ENCODE data around the gene SDF2L1.
"Not testable (repeated sequence)": the region's sequence is repeated elsewhere in the genome, so short reads cannot be mapped to it uniquely, and the experiment has no call there.

Gene SDF2L1

GRCh38 chr22:21626735-21627469 lies 15.2 kb upstream of the SDF2L1 start:
- Mint-ChIP-seq H3K36me3 (peaks cover 34% of the 10 kb centered on the region), H3K27ac (peak overlapping the region; percentile 26), H3K4me1 (peaks cover 65% of the 10 kb centered on the region), H3K4me3 (no peak overlapping the region), H3K27me3 (no peaks in the 10 kb centered on the region), H3K9me3 (no peaks in the 10 kb centered on the region)
- ATAC-seq: no peak

- Mint-ChIP-seq H3K4me3 (peak overlapping the region; percentile 93), H3K4me1 (peaks cover 66% of the 10 kb centered on the region), H3K27me3 (no peaks in the 10 kb centered on the region), H3K9me3 (no peaks in the 10 kb centered on the region), H3K27ac (peak overlapping the region; percentile 97), H3K36me3 (peaks cover 23% of the 10 kb centered on the region)
- ATAC-seq: peak; percentile 50
Observed at GRCh38 chr22:21628386-21629254, 13.5 kb upstream of the SDF2L1 start.

GRCh38 chr22:21629255-21630149 lies 12.6 kb upstream of the SDF2L1 start, which contains the start of gene YDJC:
TSS of gene YDJC (minus strand) at chr22:21630022. CDS start at chr22:21630014, 8 bp downstream.
- Mint-ChIP-seq H3K9me3 (no peaks in the 10 kb centered on the region), H3K36me3 (peaks cover 23% of the 10 kb centered on the region), H3K4me1 (peaks cover 58% of the 10 kb centered on the region), H3K27me3 (no peaks in the 10 kb centered on the region), H3K4me3 (peak within 1 kb of the TSS; percentile 93), H3K27ac (peak within 1 kb of the TSS; percentile 97)
- ATAC-seq: peak; percentile 93

DNA sequence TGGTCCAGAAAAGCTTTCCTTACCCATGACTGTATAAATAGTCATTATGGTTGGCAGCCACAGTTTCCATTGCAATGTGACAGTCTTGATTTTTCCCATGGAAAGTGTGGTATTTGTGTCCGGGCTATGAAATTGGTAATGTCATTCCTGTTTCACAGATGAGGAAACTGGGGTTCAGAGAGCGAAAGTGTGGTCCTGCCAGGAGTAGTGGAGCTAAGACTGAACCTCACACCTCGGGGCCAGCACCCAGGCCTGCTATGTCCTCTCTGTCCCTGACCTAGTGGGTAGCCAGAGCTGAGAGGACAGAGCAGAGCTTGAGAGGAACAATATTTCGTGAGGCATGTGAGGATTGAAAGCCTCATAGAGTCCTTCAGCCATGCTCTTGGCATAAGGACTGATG lies 11.1 kb upstream of the SDF2L1 start:
- Mint-ChIP-seq H3K36me3 (peaks cover 18% of the 10 kb centered on the region), H3K9me3 (no peaks in the 10 kb centered on the region), H3K4me3 (no peak overlapping the region), H3K4me1 (peaks cover 43% of the 10 kb centered on the region), H3K27ac (no peak overlapping the region), H3K27me3 (no peaks in the 10 kb centered on the region)
- ATAC-seq: no peak

GRCh38 chr22:21632237-21632895 lies 9.7 kb upstream of the SDF2L1 start, which contains the start of gene CCDC116:
TSS of gene CCDC116 (plus strand) at chr22:21632760. CDS start at chr22:21633182, 422 bp downstream.
- Mint-ChIP-seq H3K36me3 (peaks cover 8% of the 10 kb centered on the region), H3K27me3 (no peaks in the 10 kb centered on the region), H3K4me3 (no peak within 1 kb of the TSS), H3K9me3 (no peaks in the 10 kb centered on the region), H3K27ac (no peak within 1 kb of the TSS), H3K4me1 (peaks cover 29% of the 10 kb centered on the region)
- ATAC-seq: no peak

DNA sequence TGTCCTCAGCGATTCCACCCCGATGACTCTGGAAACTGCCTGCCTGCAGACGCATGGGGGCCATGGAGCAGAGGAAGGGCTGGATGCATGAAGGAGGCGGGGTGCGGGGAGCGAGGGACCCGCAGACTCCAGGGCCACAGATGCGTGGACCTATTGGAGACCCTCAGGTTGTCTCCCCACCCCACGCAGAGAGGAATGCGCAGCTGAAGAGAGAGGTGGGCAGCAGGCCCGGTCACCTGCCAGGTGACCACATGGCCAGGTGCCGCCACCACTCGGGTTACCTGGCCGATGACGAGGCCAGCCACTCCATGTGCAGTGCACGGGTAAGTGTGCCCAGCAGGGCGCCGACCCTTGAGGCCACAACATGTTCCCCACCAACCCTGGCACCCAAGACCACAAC lies 9.2 kb upstream of the SDF2L1 start:
- Mint-ChIP-seq H3K27ac (no peak overlapping the region), H3K4me1 (peaks cover 23% of the 10 kb centered on the region), H3K36me3 (peaks cover 7% of the 10 kb centered on the region), H3K9me3 (no peaks in the 10 kb centered on the region), H3K27me3 (no peaks in the 10 kb centered on the region), H3K4me3 (no peak overlapping the region)
- no peak for ATAC-seq

GRCh38 chr22:21633481-21633880 lies 8.6 kb upstream of the SDF2L1 start:
- Mint-ChIP-seq H3K27ac (no peak overlapping the region), H3K36me3 (peaks cover 1% of the 10 kb centered on the region), H3K27me3 (no peaks in the 10 kb centered on the region), H3K4me3 (no peak overlapping the region), H3K9me3 (no peaks in the 10 kb centered on the region), H3K4me1 (peaks cover 18% of the 10 kb centered on the region)
- ATAC-seq: no peak

DNA sequence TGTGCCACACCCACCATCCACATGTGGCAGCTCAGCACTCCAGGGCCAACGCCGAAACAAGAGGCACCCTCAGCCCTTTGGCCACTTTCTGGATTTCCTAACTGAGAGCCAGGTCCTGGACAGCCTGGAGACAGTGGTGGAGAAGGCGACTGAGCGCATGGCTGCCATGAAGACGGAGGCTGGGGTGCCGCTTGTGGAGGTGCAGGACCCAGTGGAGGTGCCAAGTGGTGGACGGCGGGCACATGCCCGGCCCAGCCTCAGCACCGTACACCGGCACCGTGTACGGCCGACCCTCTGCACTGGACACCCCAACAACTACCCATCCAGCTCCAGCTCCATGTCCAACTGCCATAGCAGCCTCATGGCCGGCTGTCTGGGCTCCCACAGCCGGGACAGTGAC lies 8.0 kb upstream of the SDF2L1 start:
- no peaks in the 10 kb centered on the region for H3K36me3 Mint-ChIP-seq
- H3K27ac Mint-ChIP-seq: no peak overlapping the region
- H3K9me3 Mint-ChIP-seq: no peaks in the 10 kb centered on the region
- no peak for ATAC-seq
- peaks cover 17% of the 10 kb centered on the region for H3K4me1 Mint-ChIP-seq
- H3K4me3 Mint-ChIP-seq: no peak overlapping the region
- no peaks in the 10 kb centered on the region for H3K27me3 Mint-ChIP-seq

- Mint-ChIP-seq H3K4me1 (peaks cover 17% of the 10 kb centered on the region), H3K27ac (no peak overlapping the region), H3K27me3 (no peaks in the 10 kb centered on the region), H3K36me3 (no peaks in the 10 kb centered on the region), H3K4me3 (no peak overlapping the region), H3K9me3 (no peaks in the 10 kb centered on the region)
- ATAC-seq: no peak
Observed at GRCh38 chr22:21634844-21635243, 7.3 kb upstream of the SDF2L1 start.

DNA sequence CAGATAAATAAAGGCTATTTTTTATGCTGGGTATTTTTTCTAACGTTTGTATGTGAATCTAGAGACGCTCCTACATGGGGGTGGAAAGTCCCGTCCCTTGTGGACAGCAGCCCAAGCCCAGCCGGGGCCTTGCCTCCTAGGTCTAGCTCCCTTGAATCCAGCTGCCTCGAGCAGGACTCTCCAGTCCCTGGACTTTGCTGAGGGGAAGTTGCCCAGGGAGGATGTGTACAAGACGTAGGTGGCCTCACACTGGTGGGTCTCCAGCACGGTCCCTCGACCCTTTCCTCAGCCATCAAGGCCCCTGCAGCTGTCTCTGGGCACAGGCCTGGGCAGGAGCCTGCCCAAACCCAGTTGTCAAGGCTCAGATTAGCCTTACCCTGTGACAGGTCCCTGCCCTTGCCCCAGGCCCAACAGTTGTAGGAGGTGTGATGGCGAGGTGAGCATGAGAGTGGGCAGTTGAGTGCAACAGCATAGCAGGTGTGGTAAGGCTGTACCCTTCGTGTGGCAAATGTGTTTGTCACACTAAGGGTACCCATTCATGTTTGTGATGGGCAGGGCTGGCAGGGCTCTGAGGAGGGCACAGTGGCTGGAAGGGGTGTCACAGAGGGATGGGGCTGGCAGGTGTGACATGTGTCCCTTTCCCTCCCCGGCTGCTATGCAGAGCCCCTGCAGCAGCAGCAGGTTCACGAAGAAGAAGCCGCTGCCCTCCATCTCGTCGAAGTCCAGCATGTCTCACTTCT lies 6.2 kb upstream of the SDF2L1 start:
- Mint-ChIP-seq H3K27ac (no peak overlapping the region), H3K36me3 (no peaks in the 10 kb centered on the region), H3K4me3 (no peak overlapping the region), H3K4me1 (peaks cover 21% of the 10 kb centered on the region), H3K27me3 (no peaks in the 10 kb centered on the region), H3K9me3 (no peaks in the 10 kb centered on the region)
- no peak for ATAC-seq

DNA sequence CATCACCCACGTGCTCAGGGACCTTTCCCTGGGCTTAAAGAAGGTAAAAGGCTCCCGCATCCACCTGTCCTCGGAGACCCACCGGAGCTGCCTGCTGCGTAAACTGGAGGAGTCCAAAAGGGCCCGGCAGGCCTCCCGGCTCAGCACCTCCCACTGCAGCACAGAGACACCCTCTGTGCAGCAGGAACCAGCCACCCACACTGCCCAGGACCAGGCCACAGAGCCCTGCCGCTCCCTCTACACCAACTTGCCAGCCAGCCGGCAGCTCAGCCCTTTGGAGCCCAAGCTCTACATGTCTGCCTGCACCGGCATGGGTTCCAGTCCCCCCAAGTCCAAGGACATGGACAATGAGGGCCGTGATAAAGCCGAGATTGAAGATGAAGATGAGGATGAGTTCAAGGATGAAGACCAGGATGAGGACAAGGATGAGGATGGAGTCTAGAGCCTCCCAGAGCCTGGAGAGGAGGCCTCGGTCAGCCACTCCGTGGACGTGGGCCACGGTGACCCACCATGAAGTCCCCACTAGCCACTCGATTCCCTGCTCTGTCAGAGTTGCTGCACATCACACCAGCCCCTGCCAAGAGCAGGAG lies 5.4 kb upstream of the SDF2L1 start:
- H3K27ac Mint-ChIP-seq: no peak overlapping the region
- peaks cover 21% of the 10 kb centered on the region for H3K4me1 Mint-ChIP-seq
- H3K36me3 Mint-ChIP-seq: no peaks in the 10 kb centered on the region
- H3K27me3 Mint-ChIP-seq: no peaks in the 10 kb centered on the region
- H3K9me3 Mint-ChIP-seq: no peaks in the 10 kb centered on the region
- H3K4me3 Mint-ChIP-seq: no peak overlapping the region
- no peak for ATAC-seq

GRCh38 chr22:21637450-21637849 lies 4.7 kb upstream of the SDF2L1 start:
- H3K36me3 Mint-ChIP-seq, H3K27me3 Mint-ChIP-seq, H3K4me3 Mint-ChIP-seq, H3K9me3 Mint-ChIP-seq, ATAC-seq, H3K27ac Mint-ChIP-seq: not testable (repeated sequence)
- H3K4me1 Mint-ChIP-seq: peaks cover 22% of the 10 kb centered on the region

- H3K36me3 Mint-ChIP-seq: peaks cover 6% of the 10 kb centered on the region
Observed at GRCh38 chr22:21639359-21639758, 2.7 kb upstream of the SDF2L1 start.

GRCh38 chr22:21640810-21641209 lies 1.3 kb upstream of the SDF2L1 start:
- Mint-ChIP-seq H3K27me3 (no peaks in the 10 kb centered on the region), H3K9me3 (no peaks in the 10 kb centered on the region), H3K27ac (no peak overlapping the region), H3K4me1 (peaks cover 33% of the 10 kb centered on the region), H3K36me3 (peaks cover 6% of the 10 kb centered on the region), H3K4me3 (no peak overlapping the region)
- ATAC-seq: no peak

More at GRCh38 chr22:21639359-21639758, 2.7 kb upstream of the SDF2L1 start:
- Mint-ChIP-seq H3K4me3 (no peak overlapping the region), H3K4me1 (peaks cover 33% of the 10 kb centered on the region), H3K27ac (no peak overlapping the region), H3K27me3 (no peaks in the 10 kb centered on the region), H3K9me3 (no peaks in the 10 kb centered on the region)
- ATAC-seq: no peak

Measured in stimulated activated memory B cell treated with anti-CD40 and anti-IgM and Interleukin-4, amounts not matched to agents 10 μg/mL and 1 μg/mL and 100 μg/mL, for 72 hours (primary cell).